ENCODE data around the gene BRD2. TPM values are rescaled to one million over a fixed set of nuclear protein-coding genes. Genes with fewer than 3 reads are reported as not detected.
A peak's percentile ranks its signal among the peaks of the same experiment; 100 is the strongest.
"Not testable (repeated sequence)": the region's sequence is repeated elsewhere in the genome, so short reads cannot be mapped to it uniquely, and the experiment has no call there.

Gene BRD2
- total RNA-seq, 4 donors from 2014 or later = 130 to 150 (median 136) TPM

DNA sequence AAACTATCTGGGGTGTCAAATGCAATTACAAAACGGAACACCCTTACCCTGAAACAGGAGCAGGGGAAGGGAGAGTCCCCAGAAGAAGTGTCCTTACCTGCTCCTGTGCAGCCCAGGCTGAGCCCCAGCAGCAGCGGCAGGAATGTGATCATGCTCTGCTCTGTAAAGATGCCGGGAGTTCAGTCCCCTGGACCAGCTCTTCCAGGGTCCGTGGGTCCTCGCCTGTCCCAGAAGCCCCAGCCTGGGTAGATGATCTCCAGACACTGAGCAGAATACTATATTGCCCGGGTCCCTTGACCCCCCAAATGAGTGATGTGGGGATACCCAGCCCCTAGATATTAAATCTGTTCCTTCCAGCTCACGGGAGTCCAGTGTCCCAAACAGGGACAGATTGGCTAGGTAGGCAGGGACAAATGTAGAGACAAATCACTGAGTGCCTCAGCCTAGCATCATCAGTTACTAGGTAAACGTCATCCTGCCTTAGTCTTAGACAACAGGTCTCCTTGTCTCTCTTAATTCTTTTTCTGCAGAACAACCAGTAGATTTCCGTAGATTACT lies 27.7 kb upstream of the BRD2 start, which contains the start of gene HLA-DMB:
TSS of gene HLA-DMB (minus strand) at position 373 of the 558 bp plus-strand sequence. CDS start at position 152, 221 bp downstream.
- Histone ChIP-seq H3K27me3 (no peaks in the 10 kb centered on the region), H3K9me3 (no peaks in the 10 kb centered on the region), H3K4me1 (peaks cover 0 to 21% (median 10%) of the 10 kb centered on the region in 4 donors), H3K27ac (peak within 1 kb of the TSS in 3 of 4 donors; percentile 71 to 82 (median 78)), H3K36me3 (no peaks in the 10 kb centered on the region), H3K4me3 (peak within 1 kb of the TSS; percentile 24 to 55 (median 37))
- WGBS, 2 donors = 24 to 28% methylated on average over 9 of the region's 9 CpGs
- peak in 1 of 2 donors; percentile 80 for DNase-seq (ENCODE audit: low spot score in 2 of 2)
- peak in 1 of 2 donors; percentile 58 for TF ChIP-seq EP300 (IDR thresholded peaks at IDR 0.05)
- TF ChIP-seq, protein P1, sequence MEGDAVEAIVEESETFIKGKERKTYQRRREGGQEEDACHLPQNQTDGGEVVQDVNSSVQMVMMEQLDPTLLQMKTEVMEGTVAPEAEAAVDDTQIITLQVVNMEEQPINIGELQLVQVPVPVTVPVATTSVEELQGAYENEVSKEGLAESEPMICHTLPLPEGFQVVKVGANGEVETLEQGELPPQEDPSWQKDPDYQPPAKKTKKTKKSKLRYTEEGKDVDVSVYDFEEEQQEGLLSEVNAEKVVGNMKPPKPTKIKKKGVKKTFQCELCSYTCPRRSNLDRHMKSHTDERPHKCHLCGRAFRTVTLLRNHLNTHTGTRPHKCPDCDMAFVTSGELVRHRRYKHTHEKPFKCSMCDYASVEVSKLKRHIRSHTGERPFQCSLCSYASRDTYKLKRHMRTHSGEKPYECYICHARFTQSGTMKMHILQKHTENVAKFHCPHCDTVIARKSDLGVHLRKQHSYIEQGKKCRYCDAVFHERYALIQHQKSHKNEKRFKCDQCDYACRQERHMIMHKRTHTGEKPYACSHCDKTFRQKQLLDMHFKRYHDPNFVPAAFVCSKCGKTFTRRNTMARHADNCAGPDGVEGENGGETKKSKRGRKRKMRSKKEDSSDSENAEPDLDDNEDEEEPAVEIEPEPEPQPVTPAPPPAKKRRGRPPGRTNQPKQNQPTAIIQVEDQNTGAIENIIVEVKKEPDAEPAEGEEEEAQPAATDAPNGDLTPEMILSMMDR (IDR thresholded peaks at IDR 0.05) = no peak
- peak in 1 of 2 donors; percentile 55 for TF ChIP-seq POLR2A (IDR thresholded peaks at IDR 0.05)

DNA sequence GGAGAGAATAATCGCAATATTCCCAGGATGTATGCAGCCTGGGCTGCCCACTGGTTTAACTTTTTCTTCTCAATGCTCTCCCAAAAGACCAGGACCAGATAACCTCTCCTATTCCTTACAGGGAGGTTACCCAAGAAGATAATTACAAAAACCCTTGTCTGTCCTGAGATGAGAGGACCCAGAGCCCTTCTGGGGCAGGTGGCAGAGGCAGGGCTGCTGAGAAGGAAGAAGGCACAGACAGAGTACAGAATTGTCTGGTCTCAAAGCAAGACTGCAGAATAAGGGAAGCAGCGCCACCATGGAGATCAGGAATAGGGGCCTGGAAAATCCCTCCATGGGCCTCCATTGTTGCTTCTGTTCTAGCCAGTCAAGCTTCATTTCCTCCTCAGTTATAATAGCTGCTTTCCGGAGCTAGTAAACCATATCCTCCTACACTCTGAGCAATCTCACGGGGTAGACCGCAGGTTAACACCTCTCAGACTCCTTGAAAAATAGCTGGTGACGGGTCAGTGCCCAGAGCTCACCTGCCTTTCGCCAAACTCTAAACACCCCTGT lies 27.1 kb upstream of the BRD2 start:
- no peaks in the 10 kb centered on the region for H3K9me3 ChIP-seq
- H3K4me1 ChIP-seq = peaks cover 0 to 21% (median 10%) of the 10 kb centered on the region in 4 donors
- WGBS, 2 donors = 57 to 61% methylated on average over 7 of the region's 7 CpGs
- TF ChIP-seq EP300 (IDR thresholded peaks at IDR 0.05) (no peak), POLR2A (IDR thresholded peaks at IDR 0.05) (no peak)
- TF ChIP-seq, protein P1 (IDR thresholded peaks at IDR 0.05) = no peak
- no peaks in the 10 kb centered on the region for H3K36me3 ChIP-seq
- no peak for DNase-seq (ENCODE audit: low spot score in 2 of 2)
- no peaks in the 10 kb centered on the region for H3K27me3 ChIP-seq
- peak overlapping the region in 3 of 4 donors; percentile 71 to 82 (median 78) for H3K27ac ChIP-seq
- peak overlapping the region in 1 of 4 donors; percentile 55 for H3K4me3 ChIP-seq

DNA sequence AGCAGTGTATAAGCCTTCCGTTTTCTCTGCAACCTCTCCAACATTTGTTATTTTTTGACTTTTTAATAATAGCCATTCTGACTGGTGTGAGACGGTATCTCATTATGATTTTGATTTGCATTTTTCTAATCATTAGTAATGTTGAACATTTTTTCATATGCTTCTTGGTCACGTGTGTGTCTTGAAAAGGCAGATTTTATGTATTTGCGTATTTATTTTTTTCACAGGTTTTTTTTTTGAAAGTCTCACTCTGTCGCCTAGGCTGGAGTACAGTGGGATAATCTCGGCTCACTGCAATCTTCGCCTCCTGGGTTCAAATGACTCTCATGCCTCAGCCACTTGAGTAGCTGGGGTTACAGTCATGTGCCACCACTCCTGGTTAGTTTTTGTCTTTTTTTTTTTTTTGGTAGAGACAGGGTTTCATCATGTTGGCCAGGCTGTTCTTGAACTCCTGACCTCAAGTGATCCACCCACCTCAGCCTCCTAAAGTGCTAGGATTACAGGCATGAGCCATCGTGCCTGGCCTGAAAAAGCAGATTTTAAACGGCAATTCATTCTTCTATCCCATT lies 25.8 kb upstream of the BRD2 start:
- not testable (repeated sequence) for H3K9me3 ChIP-seq
- 80 to 83% methylated on average over 9 of the region's 9 CpGs for WGBS, 2 donors

DNA sequence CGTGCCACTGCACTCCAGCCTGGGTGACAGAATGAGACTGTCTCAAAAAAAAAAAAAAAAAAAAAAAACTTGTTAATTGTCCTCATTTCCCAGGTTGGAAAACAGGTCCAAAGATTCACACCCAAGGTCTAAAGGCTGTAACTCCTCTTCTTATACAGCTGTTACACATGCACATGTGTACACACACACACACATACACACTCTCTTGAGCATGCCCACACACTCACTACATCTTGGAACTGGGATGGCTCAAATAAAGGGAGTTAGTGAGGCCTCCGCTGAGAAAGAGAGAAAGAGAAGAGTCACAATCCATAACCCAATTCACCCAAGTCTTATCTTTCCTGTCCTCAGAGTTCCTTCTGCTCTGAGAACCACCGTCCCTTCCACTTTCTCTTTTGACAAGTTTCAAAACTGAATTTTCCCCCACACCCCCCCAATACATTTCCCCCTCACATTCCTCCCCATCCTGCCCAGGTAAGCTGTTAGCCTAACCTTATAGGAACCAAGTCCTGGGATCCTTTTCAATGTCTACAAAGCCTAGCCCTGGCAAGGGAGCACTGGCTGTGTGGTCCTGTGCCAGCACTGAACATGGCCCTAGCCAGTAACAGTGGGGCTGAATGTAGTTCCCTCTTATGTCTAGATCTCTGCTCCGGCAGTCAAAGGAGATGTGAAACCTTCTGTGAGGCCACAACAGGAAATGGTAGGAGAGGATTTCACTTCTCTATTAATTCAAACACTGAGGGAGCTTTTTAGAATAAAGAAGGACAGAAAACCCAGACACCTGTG lies 24.3 kb upstream of the BRD2 start:
- Histone ChIP-seq H3K4me3 (no peak overlapping the region), H3K9me3 (no peaks in the 10 kb centered on the region)
- peak in 1 of 2 donors; percentile 40 for DNase-seq (ENCODE audit: low spot score in 2 of 2)

More for the DNA sequence above, 25.8 kb upstream of the BRD2 start:
- not testable (repeated sequence) for DNase-seq (ENCODE audit: low spot score in 2 of 2); H3K36me3 ChIP-seq; H3K27me3 ChIP-seq; H3K4me3 ChIP-seq
- Histone ChIP-seq H3K27ac (peak overlapping the region in 1 of 4 donors; percentile 25), H3K4me1 (peaks cover 0 to 21% (median 10%) of the 10 kb centered on the region in 4 donors)

More for the DNA sequence above, 24.3 kb upstream of the BRD2 start:
- WGBS, 2 donors = 70 to 78% methylated on average over 4 of the region's 4 CpGs
- no peaks in the 10 kb centered on the region for H3K27me3 ChIP-seq
- H3K36me3 ChIP-seq = peaks cover 0 to under 1% (median 0%) of the 10 kb centered on the region in 3 donors
- H3K27ac ChIP-seq = peak overlapping the region in 3 of 4 donors; percentile 40 to 77 (median 64)
- peaks cover 0 to 21% (median 10%) of the 10 kb centered on the region in 4 donors for H3K4me1 ChIP-seq
- peak in 1 of 2 donors; percentile 62 for TF ChIP-seq EP300 (IDR thresholded peaks at IDR 0.05)
- TF ChIP-seq, protein P1 (IDR thresholded peaks at IDR 0.05) = no peak
- no peak for TF ChIP-seq POLR2A (IDR thresholded peaks at IDR 0.05)
